Aorta (tissue), 5 donors: ENCODE results near the gene KANSL1. TPM values are rescaled to one million over a fixed set of nuclear protein-coding genes. Genes with fewer than 3 reads are reported as not detected.
"Not testable (repeated sequence)": the region's sequence is repeated elsewhere in the genome, so short reads cannot be mapped to it uniquely, and the experiment has no call there.

Experiments used
- ATAC-seq: fragments of 200-7000 bp; cut with Tn5 transposase; one replicate; pipeline ENCODE4 v1.9.1; 2022; ENCODE audit warnings: moderate library complexity; ENCODE audit not compliant: low FRiP score
- DNase-seq, 2 donors: peaks; one replicate each; pipeline ENCODE4 v3.0.0-alpha.2; 2020
- H3K27ac ChIP-seq, 2 donors: one replicate each; pipeline ENCODE4 v1.5.1; 2013; ENCODE audit warnings: low read length in 2 of 2, mild to moderate bottlenecking in 2 of 2, moderate library complexity in 2 of 2, control low read depth in 1 of 2, inconsistent platforms in 1 of 2, low read depth in 1 of 2
- H3K27me3 ChIP-seq, 2 donors: one replicate each; pipeline ENCODE4 v1.6.1; 2013; ENCODE audit warnings: control low read depth in 1 of 2, low read length in 1 of 2, mild to moderate bottlenecking in 1 of 2, moderate library complexity in 1 of 2; ENCODE audit not compliant: insufficient read depth in 2 of 2, control insufficient read depth in 1 of 2
- H3K36me3 ChIP-seq, 2 donors: one replicate each; pipeline ENCODE4 v1.6.1; 2013; ENCODE audit warnings: control low read depth in 1 of 2, low read length in 1 of 2, mild to moderate bottlenecking in 1 of 2; ENCODE audit not compliant: insufficient read depth in 2 of 2, control insufficient read depth in 1 of 2
- H3K4me1 ChIP-seq, 2 donors: one replicate each; pipeline ENCODE4 v1.6.1; 2013; ENCODE audit warnings: low read length in 2 of 2, control low read depth in 1 of 2, mild to moderate bottlenecking in 1 of 2, moderate library complexity in 1 of 2; ENCODE audit not compliant: insufficient read depth in 2 of 2, control insufficient read depth in 1 of 2
- H3K4me3 ChIP-seq, 2 donors: one replicate each; pipeline ENCODE4 v1.5.1; 2013; ENCODE audit warnings: low read length in 2 of 2, control low read depth in 1 of 2, mild to moderate bottlenecking in 1 of 2
- H3K9me3 ChIP-seq: one replicate; pipeline ENCODE4 v1.6.1; 2013; ENCODE audit warnings: mild to moderate bottlenecking, low read length; ENCODE audit not compliant: control insufficient read depth
- WGBS, 2 donors: extraction: QIAGEN DNeasy Blood & Tissue Kit; methylation state at CpG; one replicate each; pipeline ENCODE4 v1.1.7; 2013; 5-methylcytosine and 5-hydroxymethylcytosine counted together
- intact Hi-C, 2 donors: fragments of 100-400 bp; cut with DNase I; formaldehyde crosslinking; loops; one replicate each; pipeline versions ENCODE4 v1.14.2 to v1.15.0; 2022
- polyA plus RNA-seq, 2 donors: library from polyadenylated mRNA; stranded (reverse); fragments of 200-250 nt; gene quantifications; one replicate each; pipeline ENCODE4 v1.2.3, GENCODE V29; 2013
- total RNA-seq, 2 donors: library from RNA; stranded (reverse); fragmentation: NEBNext Ultra II Directional; extraction: Animal tissue kit (Norgen Biotek cat#: 25700); gene quantifications; one replicate each; pipeline ENCODE4 v1.2.1, GENCODE V29; 2021
- donor health status: healthy with polysubstance abuse.
- donor health status: Bipolar disorder and iron deficiency.
- donor health status: DM: no; HTN: no; CAD: no.
- donor health status: DM: no; HTN: no; CAD: no.
- donor health status: DM: yes; HTN: yes; CAD: no.

Gene KANSL1
- total and polyA plus RNA-seq, 4 donors, result 6.5 to 109 (median 56.4) TPM

GRCh38 chr17:46111236-46111635 lies 82.0 kb downstream of the KANSL1 start:
- H3K36me3 ChIP-seq, H3K9me3 ChIP-seq, ATAC-seq, H3K4me3 ChIP-seq, H3K27me3 ChIP-seq, H3K27ac ChIP-seq, DNase-seq, intact Hi-C loops: not testable (repeated sequence)
- H3K4me1 ChIP-seq, result peaks cover 10 to 13% of the 10 kb centered on the region in 2 donors
- 92 to 93% methylated on average over 11 of the region's 11 CpGs for WGBS, 2 donors

GRCh38 chr17:46110219-46110618 lies 83.0 kb downstream of the KANSL1 start:
- H3K4me3 ChIP-seq, result no peak overlapping the region
- DNase-seq, result no peak
- peaks cover 10 to 13% of the 10 kb centered on the region in 2 donors for H3K4me1 ChIP-seq
- WGBS, 2 donors, result 93% methylated on average over 1 of the region's 1 CpG
- intact Hi-C loops, result no loop called here
- H3K9me3 ChIP-seq, result no peaks in the 10 kb centered on the region
- no peak overlapping the region for H3K27ac ChIP-seq
- ATAC-seq, result no peak
- no peaks in the 10 kb centered on the region for H3K36me3 ChIP-seq
- no peaks in the 10 kb centered on the region for H3K27me3 ChIP-seq

DNA sequence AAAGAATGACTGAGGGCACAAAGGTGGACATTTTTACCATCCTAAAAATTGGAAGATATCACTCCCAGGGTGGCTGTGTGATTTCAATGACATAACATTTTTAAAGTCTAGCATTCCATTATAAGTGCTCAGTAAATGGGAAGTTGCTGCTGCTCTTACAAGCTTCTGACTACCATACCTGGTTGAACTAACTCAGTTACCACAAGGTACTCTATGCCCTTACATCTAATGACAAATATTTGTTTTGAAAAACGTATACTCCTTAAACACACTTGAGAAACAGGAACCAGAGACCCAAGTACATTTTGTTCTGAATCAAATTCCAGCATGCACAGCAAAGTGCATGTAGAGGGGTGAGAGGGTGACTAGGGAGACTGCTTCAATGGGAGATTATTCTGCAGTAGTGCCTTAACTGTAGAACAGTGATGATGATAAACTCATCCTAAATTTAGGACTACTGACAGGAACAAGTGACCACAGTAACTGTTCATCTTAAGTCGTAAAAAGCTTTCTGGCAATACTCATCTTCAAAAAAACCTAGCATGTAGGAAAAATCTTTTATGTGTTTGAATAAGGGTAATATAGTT lies 83.5 kb downstream of the KANSL1 start:
- H3K9me3 ChIP-seq, result no peaks in the 10 kb centered on the region
- H3K4me3 ChIP-seq, result no peak overlapping the region
- no peak overlapping the region for H3K27ac ChIP-seq
- DNase-seq, result no peak
- intact Hi-C loops, result no loop called here
- H3K4me1 ChIP-seq, result peaks cover 8 to 13% of the 10 kb centered on the region in 2 donors
- WGBS, 2 donors, result 51% methylated on average over 2 of the region's 2 CpGs
- no peaks in the 10 kb centered on the region for H3K36me3 ChIP-seq
- ATAC-seq, result no peak
- H3K27me3 ChIP-seq, result no peaks in the 10 kb centered on the region

DNA sequence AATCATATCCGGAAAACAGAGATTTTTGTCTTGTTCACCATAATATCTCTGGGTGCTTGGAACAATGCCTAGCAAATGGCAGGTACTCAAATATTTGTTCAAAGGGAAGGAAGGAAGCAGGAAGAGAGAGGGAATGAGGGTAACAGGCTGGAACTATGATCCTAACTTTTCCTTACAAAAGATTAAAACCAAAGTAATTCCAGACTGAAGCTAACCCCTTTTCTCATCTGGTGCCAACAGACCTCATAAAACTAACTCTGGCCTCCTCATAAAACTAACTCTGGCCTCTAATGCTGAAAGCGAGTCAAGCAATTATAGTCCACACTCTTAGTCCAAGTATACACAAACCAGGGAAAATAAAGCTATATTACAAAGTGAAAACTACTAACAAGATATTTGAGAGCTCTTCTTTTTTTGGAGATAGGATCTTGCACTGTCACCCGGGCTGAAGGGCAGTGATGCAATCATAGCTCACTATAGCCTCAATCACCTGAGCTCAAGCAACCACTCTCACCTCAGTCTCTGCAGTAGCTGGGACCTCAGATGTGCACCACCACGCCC lies 84.6 kb downstream of the KANSL1 start:
- WGBS, 2 donors, result 56 to 66% methylated on average over 4 of the region's 4 CpGs
- Histone ChIP-seq H3K4me3 (no peak overlapping the region), H3K4me1 (peaks cover 8 to 13% of the 10 kb centered on the region in 2 donors), H3K27ac (no peak overlapping the region), H3K27me3 (no peaks in the 10 kb centered on the region), H3K9me3 (no peaks in the 10 kb centered on the region), H3K36me3 (no peaks in the 10 kb centered on the region)
- ATAC-seq, result no peak
- intact Hi-C loops, result no loop called here
- no peak for DNase-seq

DNA sequence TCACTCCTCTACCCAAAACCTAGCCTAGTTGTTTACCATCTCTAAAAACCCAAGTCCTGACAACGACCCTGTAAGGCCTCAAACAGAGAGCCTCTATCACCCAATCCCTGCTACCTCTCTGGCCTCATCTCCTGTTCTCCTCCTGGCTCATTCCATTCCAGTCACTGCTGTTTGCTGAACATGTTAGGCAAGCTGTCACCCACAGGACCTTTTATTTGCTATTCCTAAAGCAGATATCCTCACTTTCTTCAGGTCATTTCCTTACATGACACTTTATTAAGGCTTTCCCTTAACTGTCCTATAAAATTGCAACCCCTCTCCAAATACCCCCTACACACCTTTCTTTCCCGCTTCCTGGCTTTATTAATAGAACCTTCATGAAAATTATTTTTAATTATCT lies 85.1 kb downstream of the KANSL1 start:
- DNase-seq, result no peak
- Histone ChIP-seq H3K36me3 (no peaks in the 10 kb centered on the region), H3K4me3 (no peak overlapping the region), H3K9me3 (no peaks in the 10 kb centered on the region), H3K4me1 (peaks cover 8 to 13% of the 10 kb centered on the region in 2 donors), H3K27ac (no peak overlapping the region), H3K27me3 (no peaks in the 10 kb centered on the region)
- intact Hi-C loops, result no loop called here
- WGBS, 2 donors, result 70 to 79% methylated on average over 2 of the region's 2 CpGs
- no peak for ATAC-seq

DNA sequence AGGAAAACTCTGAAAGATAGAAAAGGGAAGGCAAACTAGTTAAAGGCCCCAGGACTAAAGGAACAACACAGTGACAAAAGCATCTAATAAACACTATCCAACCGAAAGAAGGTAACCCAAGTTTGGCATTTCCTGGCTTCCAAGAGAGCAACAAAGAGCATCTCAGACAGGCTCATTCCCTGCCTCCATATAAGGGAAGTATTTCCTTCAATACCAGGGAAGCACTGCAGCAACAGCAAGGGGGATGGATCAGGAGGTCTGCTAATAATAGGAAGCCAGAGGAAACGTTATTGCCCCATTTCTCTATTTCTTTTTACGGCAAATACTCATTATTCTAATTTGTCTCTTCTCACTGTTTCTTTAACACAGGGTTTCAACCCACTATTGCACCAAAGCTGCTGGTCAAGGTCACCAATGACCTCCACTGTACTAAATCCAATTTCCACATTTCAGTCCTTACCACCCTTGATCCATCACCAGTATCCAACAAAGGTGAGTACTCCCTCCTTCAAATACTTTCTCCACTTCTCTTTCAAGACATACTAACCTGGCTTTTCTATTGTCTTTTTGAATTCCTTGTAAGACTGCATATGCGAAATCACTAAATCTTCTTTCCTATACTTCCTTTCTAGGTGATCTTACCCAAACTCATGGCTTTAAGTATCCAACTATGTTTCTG lies 86.1 kb downstream of the KANSL1 start:
- Histone ChIP-seq H3K4me1 (peaks cover 8 to 13% of the 10 kb centered on the region in 2 donors), H3K9me3 (no peaks in the 10 kb centered on the region), H3K27me3 (no peaks in the 10 kb centered on the region), H3K4me3 (no peak overlapping the region), H3K36me3 (no peaks in the 10 kb centered on the region), H3K27ac (no peak overlapping the region)
- DNase-seq, result no peak
- intact Hi-C loops, result no loop called here
- WGBS, 2 donors, result 50% methylated on average over 4 of the region's 4 CpGs
- no peak for ATAC-seq

DNA sequence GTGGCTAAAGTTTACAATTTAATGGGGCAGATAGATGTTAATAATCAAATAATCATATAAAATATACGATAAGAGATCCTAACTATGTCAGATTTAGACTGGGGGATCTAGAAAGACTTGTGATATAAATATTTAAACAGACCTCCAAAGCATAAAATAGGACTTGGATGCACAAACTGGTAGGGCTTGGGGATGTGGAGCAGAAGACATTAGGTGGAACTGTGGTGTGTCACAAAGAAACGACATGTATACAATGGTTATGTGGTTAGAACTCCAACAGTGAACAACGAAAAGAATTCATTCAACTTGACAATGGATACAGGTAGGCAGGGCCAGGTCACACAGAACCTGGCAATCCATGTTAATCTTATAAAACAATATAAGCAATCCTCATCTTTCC lies 90.4 kb downstream of the KANSL1 start:
- 80 to 82% methylated on average over 3 of the region's 3 CpGs for WGBS, 2 donors
- H3K9me3 ChIP-seq, H3K27me3 ChIP-seq, H3K4me3 ChIP-seq, H3K36me3 ChIP-seq, intact Hi-C loops, ATAC-seq, H3K27ac ChIP-seq, DNase-seq, H3K4me1 ChIP-seq: not testable (repeated sequence)

- H3K4me3 ChIP-seq, DNase-seq, H3K9me3 ChIP-seq, H3K36me3 ChIP-seq, intact Hi-C loops, H3K27me3 ChIP-seq, H3K4me1 ChIP-seq, H3K27ac ChIP-seq: not testable (repeated sequence)
- 40 to 43% methylated on average over 9 of the region's 9 CpGs for WGBS, 2 donors
- ATAC-seq, result peak; percentile 43
These were observed 91.2 kb downstream of the KANSL1 start for GRCh38 chr17:46101785-46102617.
